GM20431 (cell line): ENCODE data around the gene CPNE5.

Experiments
- in situ Hi-C: fragments of 300-500 bp; cut with MseI, MboI; formaldehyde crosslinking; loops from one replicate; pipeline ENCODE4 v1.15.0; 2020; ENCODE audit warnings: low sequenced_read_pairs; ENCODE audit not compliant: unreplicated experiment

CPNE5 gene

GRCh38 chr6:36858407-36858981 lies 19.2 kb upstream of the CPNE5 start:
- in situ Hi-C loops, result no loop called here

- in situ Hi-C loops, result no loop called here
These were observed 18.1 kb upstream of the CPNE5 start for GRCh38 chr6:36857325-36857724.

DNA sequence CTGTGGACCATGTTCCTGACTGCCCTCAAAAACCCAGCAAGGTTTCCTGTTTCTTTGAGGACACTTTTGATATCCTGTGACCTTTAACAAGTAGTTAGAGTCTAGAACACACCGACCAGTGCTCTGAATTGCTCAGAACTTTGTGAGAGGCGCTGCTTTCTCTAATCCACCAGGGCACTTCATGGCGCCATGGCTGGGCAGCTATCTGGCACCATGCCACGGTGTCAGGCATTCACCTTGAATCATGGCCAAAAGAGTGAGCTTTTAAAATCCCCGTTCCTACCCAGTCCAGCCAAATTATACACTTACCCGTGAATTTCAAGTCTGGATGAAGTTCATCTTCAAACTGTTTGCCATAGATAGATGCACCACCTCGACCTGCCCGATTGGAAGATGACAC lies 17.0 kb upstream of the CPNE5 start:
- in situ Hi-C loops, result no loop called here

- in situ Hi-C loops, result no loop called here
These were observed 16.5 kb upstream of the CPNE5 start for GRCh38 chr6:36855750-36856149.

DNA sequence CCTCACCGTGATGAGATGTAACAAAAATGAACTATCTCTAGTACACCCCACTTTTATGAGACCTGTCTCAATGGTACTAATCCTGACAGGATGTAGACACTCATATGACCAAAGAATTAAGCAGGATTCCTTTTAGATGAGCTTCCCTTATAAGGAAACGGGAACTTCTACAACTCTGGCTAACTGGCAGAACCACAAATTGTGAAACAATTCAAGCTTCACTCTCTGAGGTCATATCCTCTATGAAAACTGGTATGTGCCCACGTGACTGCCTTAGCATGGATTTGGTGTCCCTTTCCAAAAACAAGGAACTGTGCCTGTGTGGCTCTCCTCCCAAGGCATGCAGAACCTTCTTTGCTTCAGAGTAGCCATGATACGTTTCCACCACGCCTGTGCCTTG lies 14.1 kb upstream of the CPNE5 start:
- in situ Hi-C loops, result no loop called here

- in situ Hi-C loops, result no loop called here
These were observed 13.4 kb upstream of the CPNE5 start for GRCh38 chr6:36852481-36853147.

- in situ Hi-C loops, result no loop called here
These were observed 12.4 kb upstream of the CPNE5 start for GRCh38 chr6:36851626-36852025.

DNA sequence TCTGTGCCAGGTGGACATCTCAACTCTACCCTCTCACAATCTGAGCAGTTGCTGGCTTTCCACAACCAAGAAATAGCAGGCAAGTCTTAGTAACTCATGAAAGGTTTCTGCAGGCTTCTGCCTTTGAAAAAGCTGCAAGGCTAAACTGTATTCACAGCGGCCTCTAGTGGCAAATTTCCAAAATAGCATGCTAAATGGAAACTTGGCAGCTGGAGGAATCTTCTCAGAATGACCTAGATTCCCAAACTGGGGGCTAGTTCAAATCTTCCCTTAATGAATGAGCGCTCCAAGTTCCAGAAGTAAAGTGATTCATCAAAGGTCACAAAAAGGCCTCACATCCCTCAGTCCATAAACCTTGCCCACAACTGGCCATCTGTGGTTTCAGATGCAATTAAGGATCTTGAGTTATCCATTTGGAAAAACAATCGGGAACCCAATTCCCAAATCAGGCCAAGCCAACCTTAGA lies 11.9 kb upstream of the CPNE5 start:
- in situ Hi-C loops, result no loop called here

DNA sequence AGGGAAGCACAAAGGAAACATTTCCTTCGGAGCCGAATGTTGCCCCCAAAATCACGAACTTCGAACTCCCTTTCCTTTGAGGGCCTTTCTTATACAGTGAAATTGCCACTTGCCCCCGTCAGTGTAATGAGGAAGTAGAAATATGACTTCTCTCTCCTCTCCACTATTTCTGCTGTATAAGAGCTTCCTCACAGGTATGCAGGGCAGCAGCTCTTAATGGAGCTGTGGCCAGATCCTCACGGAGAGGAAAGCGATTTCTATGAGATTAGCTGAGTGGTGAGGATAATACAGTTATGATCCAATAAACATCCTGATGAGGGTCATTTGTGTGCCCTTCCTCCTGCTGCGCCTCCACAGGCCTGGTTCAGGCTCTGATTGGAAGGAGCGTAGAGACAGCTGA lies 10.8 kb upstream of the CPNE5 start:
- in situ Hi-C loops, result no loop called here

GRCh38 chr6:36848658-36849441 lies 9.6 kb upstream of the CPNE5 start:
- in situ Hi-C loops, result no loop called here

DNA sequence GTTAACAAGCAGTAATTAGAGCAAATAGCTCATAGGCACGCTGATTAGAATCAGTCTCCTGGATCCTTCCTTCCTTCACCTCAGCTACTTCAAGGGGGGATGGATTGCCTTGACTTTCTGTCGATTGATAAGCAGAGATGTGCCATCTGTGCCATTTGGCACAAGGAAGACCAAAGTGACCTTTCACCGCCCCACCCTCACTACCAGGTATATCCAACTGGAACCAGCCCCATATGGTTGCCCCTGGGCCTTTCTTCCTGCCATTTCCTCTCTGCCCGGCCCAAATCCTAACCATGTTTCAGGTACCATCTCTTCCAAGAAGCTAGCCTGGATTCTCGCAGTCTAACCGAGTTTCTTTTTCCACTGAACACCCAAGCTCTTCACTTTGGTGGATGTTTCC lies 8.7 kb upstream of the CPNE5 start:
- in situ Hi-C loops, result no loop called here

- in situ Hi-C loops, result no loop called here
These were observed 7.9 kb upstream of the CPNE5 start for GRCh38 chr6:36847152-36847551.

DNA sequence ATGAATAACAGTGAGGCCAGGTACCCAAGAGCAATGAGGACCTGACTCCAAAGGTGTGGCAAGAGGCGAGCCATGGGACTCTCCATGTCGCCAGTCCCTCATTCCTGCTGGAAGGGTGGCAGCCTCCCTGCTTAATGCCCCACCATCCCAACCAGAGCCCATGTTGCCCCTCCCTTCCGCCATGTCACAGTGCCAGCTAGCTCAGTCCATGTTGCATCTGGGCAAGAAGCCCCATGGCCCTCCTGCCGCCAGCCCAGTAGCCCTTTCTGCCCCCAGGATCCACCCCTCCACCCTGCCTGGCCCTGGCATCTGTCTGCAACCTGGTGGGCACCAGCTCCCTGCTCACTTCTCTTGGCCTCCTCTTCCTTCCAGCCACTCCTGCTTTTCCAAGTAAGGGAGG lies 6.0 kb upstream of the CPNE5 start:
- in situ Hi-C loops, result no loop called here

GRCh38 chr6:36844232-36845170 lies 5.3 kb upstream of the CPNE5 start:
- in situ Hi-C loops, result no loop called here

DNA sequence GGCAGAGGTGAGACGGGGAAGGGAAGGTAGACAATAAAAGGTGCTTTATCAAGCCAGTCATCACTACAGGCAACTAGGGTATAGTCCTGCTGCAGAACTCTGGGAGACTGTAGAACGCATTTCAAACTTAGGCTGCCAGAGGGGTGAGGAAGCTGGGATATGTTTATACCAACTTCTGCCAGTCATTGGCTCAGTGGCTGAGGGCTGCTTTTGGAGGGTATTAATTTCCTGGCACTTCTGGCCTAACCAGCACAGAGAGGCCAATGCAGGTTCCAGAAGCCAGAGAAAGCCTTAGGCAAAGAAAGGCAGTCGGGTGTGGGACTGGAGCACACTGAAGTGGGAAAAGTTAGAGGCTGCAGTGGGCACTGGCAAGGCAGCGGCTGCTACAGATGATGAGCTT lies 3.9 kb upstream of the CPNE5 start:
- in situ Hi-C loops, result no loop called here

- in situ Hi-C loops, result no loop called here
These were observed 2.5 kb upstream of the CPNE5 start for GRCh38 chr6:36841756-36842155.

- in situ Hi-C loops, result no loop called here
These were observed 1.5 kb upstream of the CPNE5 start for GRCh38 chr6:36840432-36841403.

DNA sequence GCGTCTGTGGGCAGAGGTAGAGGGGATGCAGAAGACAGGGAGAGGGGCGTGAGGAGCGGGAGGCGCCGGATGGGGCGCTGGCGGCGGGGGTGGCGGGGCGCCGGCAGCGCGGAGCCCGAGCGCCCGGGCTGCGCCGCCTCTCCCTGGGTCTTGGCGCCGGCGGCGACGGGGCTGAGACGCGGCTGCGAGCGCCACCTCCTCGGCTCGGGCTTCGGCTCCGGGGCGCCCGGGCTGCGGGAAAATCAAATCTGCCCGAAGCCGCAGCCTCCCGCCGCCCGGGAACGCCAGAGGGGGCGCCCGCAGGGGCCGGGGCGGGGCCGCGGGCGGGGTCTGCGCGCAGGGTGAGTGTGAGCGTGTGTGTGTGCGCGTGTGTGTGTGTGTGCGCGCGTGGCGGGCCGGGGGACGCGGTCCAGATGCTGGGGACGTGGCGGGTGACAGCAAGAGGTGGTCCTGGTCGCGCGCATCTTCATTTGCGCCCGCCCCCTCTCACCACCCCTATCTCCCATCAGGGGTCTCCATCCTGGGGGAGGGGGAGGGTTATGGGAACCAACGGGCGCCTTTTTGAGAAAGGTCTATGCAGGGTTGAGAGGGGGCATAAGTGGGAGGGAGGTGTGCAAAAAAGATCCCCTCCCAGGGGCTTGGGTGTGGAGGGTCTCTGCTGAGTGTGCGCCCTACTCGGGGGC lies 646 bp upstream of the CPNE5 start:
- in situ Hi-C loops, result no loop called here

- in situ Hi-C loops, result no loop called here
These were observed 1.6 kb downstream of the CPNE5 start for GRCh38 chr6:36837686-36838085.
